Measurements from ENCODE around the gene DCAF6.

The DCAF6 gene

GRCh38 chr1:167937709-167938010 lies 1.2 kb downstream of the DCAF6 start:
- Histone ChIP-seq H3K27me3 (ENCODE audit: low read depth, low read length) (no peaks in the 10 kb centered on the region), H3K4me1 (ENCODE audit: control insufficient read depth in 1 of 2, insufficient read depth in 2 of 2, low read length in 2 of 2) (peaks cover 0 to 22% of the 10 kb centered on the region in 2 donors), H3K9me3 (ENCODE audit: control insufficient read depth in 1 of 2, low read length in 2 of 2) (no peaks in the 10 kb centered on the region), H3K36me3 (ENCODE audit: control insufficient read depth in 1 of 2, insufficient read depth in 2 of 2, low read length in 2 of 2) (peaks cover 0 to 17% of the 10 kb centered on the region in 2 donors), H3K4me3 (ENCODE audit: low read depth in 1 of 2, low read length in 2 of 2) (peak overlapping the region; percentile 78 to 93), H3K27ac (ENCODE audit: low read length) (peak overlapping the region; percentile 97)

GRCh38 chr1:167938080-167938636 lies 1.7 kb downstream of the DCAF6 start:
- no peaks in the 10 kb centered on the region for H3K27me3 ChIP-seq (ENCODE audit: low read depth, low read length)
- H3K4me3 ChIP-seq (ENCODE audit: low read depth in 1 of 2, low read length in 2 of 2) = peak overlapping the region; percentile 78 to 93
- no peaks in the 10 kb centered on the region for H3K9me3 ChIP-seq (ENCODE audit: control insufficient read depth in 1 of 2, low read length in 2 of 2)
- peaks cover 0 to 17% of the 10 kb centered on the region in 2 donors for H3K36me3 ChIP-seq (ENCODE audit: control insufficient read depth in 1 of 2, insufficient read depth in 2 of 2, low read length in 2 of 2)
- H3K27ac ChIP-seq (ENCODE audit: low read length) = peak overlapping the region; percentile 97
- peaks cover 0 to 17% of the 10 kb centered on the region in 2 donors for H3K4me1 ChIP-seq (ENCODE audit: control insufficient read depth in 1 of 2, insufficient read depth in 2 of 2, low read length in 2 of 2)

DNA sequence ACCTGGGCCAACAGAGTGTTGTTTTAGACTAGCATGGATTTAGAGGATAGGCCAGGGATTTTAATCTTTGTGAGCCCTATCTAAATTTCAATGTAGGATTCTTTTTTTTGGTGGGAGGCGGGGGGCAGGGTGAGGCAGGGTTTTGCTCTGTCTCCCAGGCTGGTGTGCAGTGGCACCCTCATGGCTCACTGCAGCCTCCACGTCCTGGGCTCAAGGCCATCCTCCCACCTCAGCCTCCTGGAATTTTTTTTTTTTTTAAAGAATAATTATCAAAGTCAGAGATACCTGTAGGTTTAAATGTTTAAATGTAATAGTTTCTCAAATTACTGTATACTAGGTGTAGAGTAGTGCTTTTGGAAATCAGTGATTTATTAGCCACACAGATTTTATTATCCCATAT lies 3.8 kb downstream of the DCAF6 start:
- Histone ChIP-seq H3K4me3 (ENCODE audit: low read depth in 1 of 2, low read length in 2 of 2) (no peak overlapping the region), H3K9me3 (ENCODE audit: control insufficient read depth in 1 of 2, low read length in 2 of 2) (no peaks in the 10 kb centered on the region), H3K4me1 (ENCODE audit: control insufficient read depth in 1 of 2, insufficient read depth in 2 of 2, low read length in 2 of 2) (peaks cover 0 to 6% of the 10 kb centered on the region in 2 donors), H3K27me3 (ENCODE audit: low read depth, low read length) (no peaks in the 10 kb centered on the region), H3K36me3 (ENCODE audit: control insufficient read depth in 1 of 2, insufficient read depth in 2 of 2, low read length in 2 of 2) (peaks cover 0 to 15% of the 10 kb centered on the region in 2 donors), H3K27ac (ENCODE audit: low read length) (no peak overlapping the region)

GRCh38 chr1:167943541-167943940 lies 7.1 kb downstream of the DCAF6 start:
- no peaks in the 10 kb centered on the region for H3K9me3 ChIP-seq (ENCODE audit: control insufficient read depth in 1 of 2, low read length in 2 of 2)
- H3K4me3 ChIP-seq (ENCODE audit: low read depth in 1 of 2, low read length in 2 of 2) = no peak overlapping the region
- no peaks in the 10 kb centered on the region for H3K36me3 ChIP-seq (ENCODE audit: control insufficient read depth in 1 of 2, insufficient read depth in 2 of 2, low read length in 2 of 2)
- H3K27me3 ChIP-seq (ENCODE audit: low read depth, low read length) = no peaks in the 10 kb centered on the region
- H3K4me1 ChIP-seq (ENCODE audit: control insufficient read depth in 1 of 2, insufficient read depth in 2 of 2, low read length in 2 of 2) = no peaks in the 10 kb centered on the region
- H3K27ac ChIP-seq (ENCODE audit: low read length) = no peak overlapping the region

DNA sequence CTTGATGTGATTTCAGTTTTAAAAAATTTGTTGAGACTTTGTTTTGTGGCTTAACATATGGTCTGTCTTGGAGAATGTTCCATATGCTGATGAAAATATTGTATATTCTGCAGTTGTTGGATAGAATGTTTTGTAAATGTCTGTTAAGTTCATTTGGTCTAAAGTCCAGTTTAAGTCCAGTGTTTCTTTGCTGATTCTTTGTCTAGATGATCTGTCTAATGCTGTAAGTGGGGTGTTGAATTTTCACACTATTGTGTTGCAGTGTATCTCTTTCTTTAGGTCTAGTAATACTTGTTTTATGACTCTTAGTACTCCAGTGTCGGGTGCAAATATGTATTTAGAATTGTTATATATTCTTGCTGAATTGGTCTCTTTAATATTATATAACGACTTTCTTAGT lies 11.2 kb downstream of the DCAF6 start:
- no peaks in the 10 kb centered on the region for H3K9me3 ChIP-seq (ENCODE audit: control insufficient read depth in 1 of 2, low read length in 2 of 2)
- H3K27ac ChIP-seq (ENCODE audit: low read length) = no peak overlapping the region
- peaks cover 0 to 8% of the 10 kb centered on the region in 2 donors for H3K36me3 ChIP-seq (ENCODE audit: control insufficient read depth in 1 of 2, insufficient read depth in 2 of 2, low read length in 2 of 2)
- H3K4me1 ChIP-seq (ENCODE audit: control insufficient read depth in 1 of 2, insufficient read depth in 2 of 2, low read length in 2 of 2) = peaks cover 8 to 12% of the 10 kb centered on the region in 2 donors
- no peaks in the 10 kb centered on the region for H3K27me3 ChIP-seq (ENCODE audit: low read depth, low read length)
- H3K4me3 ChIP-seq (ENCODE audit: low read depth in 1 of 2, low read length in 2 of 2) = no peak overlapping the region

DNA sequence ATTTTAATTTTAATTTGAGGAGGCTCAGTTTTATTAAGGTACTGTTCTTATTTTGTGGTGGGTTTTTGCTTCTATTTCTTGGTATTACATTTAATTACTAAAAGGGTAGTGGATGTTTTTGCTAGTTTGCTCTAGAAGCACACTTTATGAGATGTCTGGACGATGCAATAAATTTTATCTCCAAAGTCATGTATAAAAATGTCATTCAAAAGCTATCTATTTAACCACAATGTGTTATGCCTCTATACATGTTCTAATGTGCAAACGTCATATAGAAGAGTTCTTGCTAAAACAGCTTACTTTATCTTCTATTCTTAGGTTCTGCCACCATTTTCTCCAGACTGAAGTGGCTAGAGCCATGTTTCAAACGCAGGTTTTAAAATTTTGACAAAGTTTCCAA lies 13.3 kb downstream of the DCAF6 start:
- H3K27ac ChIP-seq (ENCODE audit: low read length) = no peak overlapping the region
- no peaks in the 10 kb centered on the region for H3K9me3 ChIP-seq (ENCODE audit: control insufficient read depth in 1 of 2, low read length in 2 of 2)
- no peak overlapping the region for H3K4me3 ChIP-seq (ENCODE audit: low read depth in 1 of 2, low read length in 2 of 2)
- H3K4me1 ChIP-seq (ENCODE audit: control insufficient read depth in 1 of 2, insufficient read depth in 2 of 2, low read length in 2 of 2) = peaks cover 8 to 12% of the 10 kb centered on the region in 2 donors
- peaks cover 0 to 16% of the 10 kb centered on the region in 2 donors for H3K36me3 ChIP-seq (ENCODE audit: control insufficient read depth in 1 of 2, insufficient read depth in 2 of 2, low read length in 2 of 2)
- H3K27me3 ChIP-seq (ENCODE audit: low read depth, low read length) = no peaks in the 10 kb centered on the region

- Histone ChIP-seq H3K27ac (ENCODE audit: low read length) (no peak overlapping the region), H3K36me3 (ENCODE audit: control insufficient read depth in 1 of 2, insufficient read depth in 2 of 2, low read length in 2 of 2) (peaks cover 4 to 16% of the 10 kb centered on the region in 2 donors), H3K27me3 (ENCODE audit: low read depth, low read length) (no peaks in the 10 kb centered on the region), H3K4me1 (ENCODE audit: control insufficient read depth in 1 of 2, insufficient read depth in 2 of 2, low read length in 2 of 2) (peaks cover 8 to 12% of the 10 kb centered on the region in 2 donors), H3K4me3 (ENCODE audit: low read depth in 1 of 2, low read length in 2 of 2) (no peak overlapping the region), H3K9me3 (ENCODE audit: control insufficient read depth in 1 of 2, low read length in 2 of 2) (no peaks in the 10 kb centered on the region)
These were observed 14.1 kb downstream of the DCAF6 start for GRCh38 chr1:167950569-167950968.

GRCh38 chr1:167955915-167956314 lies 19.4 kb downstream of the DCAF6 start:
- H3K27ac ChIP-seq (ENCODE audit: low read length) = no peak overlapping the region
- H3K36me3 ChIP-seq (ENCODE audit: control insufficient read depth in 1 of 2, insufficient read depth in 2 of 2, low read length in 2 of 2) = peaks cover 4 to 16% of the 10 kb centered on the region in 2 donors
- H3K4me3 ChIP-seq (ENCODE audit: low read depth in 1 of 2, low read length in 2 of 2) = no peak overlapping the region
- H3K27me3 ChIP-seq (ENCODE audit: low read depth, low read length) = no peaks in the 10 kb centered on the region
- no peaks in the 10 kb centered on the region for H3K9me3 ChIP-seq (ENCODE audit: control insufficient read depth in 1 of 2, low read length in 2 of 2)
- H3K4me1 ChIP-seq (ENCODE audit: control insufficient read depth in 1 of 2, insufficient read depth in 2 of 2, low read length in 2 of 2) = peaks cover 2 to 5% of the 10 kb centered on the region in 2 donors

DNA sequence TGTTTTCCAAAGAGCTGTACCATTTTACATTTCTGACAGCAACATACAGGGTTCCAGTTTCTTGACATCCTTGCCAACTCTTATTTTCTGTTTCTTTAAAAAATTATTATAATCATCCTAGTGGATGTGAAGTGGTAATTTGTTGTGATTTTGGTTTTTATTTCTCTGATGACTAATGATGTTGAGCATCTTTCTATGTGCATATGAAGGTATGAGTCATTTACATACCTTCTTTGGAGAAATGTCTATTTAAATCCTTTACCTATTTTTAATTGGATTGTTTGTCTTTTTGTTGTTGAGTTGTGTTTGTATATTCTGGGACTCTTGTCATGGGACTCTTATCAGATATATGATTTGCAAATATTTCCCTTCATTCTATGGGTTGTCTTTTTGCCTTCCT lies 21.2 kb downstream of the DCAF6 start:
- Histone ChIP-seq H3K9me3 (ENCODE audit: control insufficient read depth in 1 of 2, low read length in 2 of 2) (no peaks in the 10 kb centered on the region), H3K27ac (ENCODE audit: low read length) (no peak overlapping the region), H3K4me1 (ENCODE audit: control insufficient read depth in 1 of 2, insufficient read depth in 2 of 2, low read length in 2 of 2) (no peaks in the 10 kb centered on the region), H3K27me3 (ENCODE audit: low read depth, low read length) (no peaks in the 10 kb centered on the region), H3K36me3 (ENCODE audit: control insufficient read depth in 1 of 2, insufficient read depth in 2 of 2, low read length in 2 of 2) (peaks cover 4 to 8% of the 10 kb centered on the region in 2 donors), H3K4me3 (ENCODE audit: low read depth in 1 of 2, low read length in 2 of 2) (no peak overlapping the region)

DNA sequence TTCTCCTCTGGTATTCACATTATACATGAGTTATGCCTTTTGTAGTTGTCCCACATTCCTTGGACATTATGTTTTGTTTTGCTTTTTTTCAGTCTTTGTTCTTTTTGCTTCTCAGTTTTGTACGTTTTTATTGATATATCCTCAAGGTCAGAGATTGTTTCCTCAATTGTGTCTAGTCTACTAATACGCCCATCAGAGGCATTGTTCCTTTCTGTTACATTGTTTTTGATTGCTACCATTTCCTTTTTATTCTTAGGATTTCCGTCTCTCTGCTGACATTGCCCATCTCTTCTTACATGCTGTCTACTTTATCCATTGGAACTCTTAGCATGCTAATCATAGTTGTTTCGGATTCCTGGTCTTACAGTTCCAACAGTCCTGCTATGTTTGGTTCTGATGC lies 28.2 kb downstream of the DCAF6 start:
- Histone ChIP-seq H3K36me3 (ENCODE audit: control insufficient read depth in 1 of 2, insufficient read depth in 2 of 2, low read length in 2 of 2) (peaks cover 0 to 15% of the 10 kb centered on the region in 2 donors), H3K4me3 (ENCODE audit: low read depth in 1 of 2, low read length in 2 of 2) (no peak overlapping the region), H3K9me3 (ENCODE audit: control insufficient read depth in 1 of 2, low read length in 2 of 2) (no peaks in the 10 kb centered on the region), H3K27me3 (ENCODE audit: low read depth, low read length) (no peaks in the 10 kb centered on the region), H3K27ac (ENCODE audit: low read length) (no peak overlapping the region), H3K4me1 (ENCODE audit: control insufficient read depth in 1 of 2, insufficient read depth in 2 of 2, low read length in 2 of 2) (no peaks in the 10 kb centered on the region)

DNA sequence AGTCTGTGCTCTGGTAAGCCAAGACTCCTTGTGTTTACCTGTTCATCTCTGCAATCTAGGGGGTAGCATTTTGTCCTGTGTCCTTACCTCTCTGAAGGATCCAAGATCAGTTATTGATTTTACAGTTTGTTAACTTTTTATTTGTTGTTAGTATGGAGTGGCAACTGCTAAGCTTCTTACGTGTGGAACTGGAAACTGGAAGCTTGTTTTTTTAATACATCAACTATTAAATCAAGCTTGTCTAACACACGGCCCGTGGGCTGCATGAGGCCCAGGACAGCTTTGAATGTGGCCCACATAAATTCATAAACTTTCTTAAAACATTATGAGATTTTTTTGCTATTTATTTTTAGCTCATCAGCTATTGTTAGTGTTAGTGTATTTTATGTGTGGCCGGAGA lies 29.6 kb downstream of the DCAF6 start:
- H3K27ac ChIP-seq (ENCODE audit: low read length) = no peak overlapping the region
- no peaks in the 10 kb centered on the region for H3K9me3 ChIP-seq (ENCODE audit: control insufficient read depth in 1 of 2, low read length in 2 of 2)
- peaks cover 0 to 15% of the 10 kb centered on the region in 2 donors for H3K36me3 ChIP-seq (ENCODE audit: control insufficient read depth in 1 of 2, insufficient read depth in 2 of 2, low read length in 2 of 2)
- no peak overlapping the region for H3K4me3 ChIP-seq (ENCODE audit: low read depth in 1 of 2, low read length in 2 of 2)
- no peaks in the 10 kb centered on the region for H3K27me3 ChIP-seq (ENCODE audit: low read depth, low read length)
- H3K4me1 ChIP-seq (ENCODE audit: control insufficient read depth in 1 of 2, insufficient read depth in 2 of 2, low read length in 2 of 2) = no peaks in the 10 kb centered on the region

GRCh38 chr1:167968569-167968968 lies 32.1 kb downstream of the DCAF6 start:
- no peak overlapping the region for H3K27ac ChIP-seq (ENCODE audit: low read length)

More at GRCh38 chr1:167968569-167968968, 32.1 kb downstream of the DCAF6 start:
- Histone ChIP-seq H3K27me3 (ENCODE audit: low read depth, low read length) (no peaks in the 10 kb centered on the region), H3K9me3 (ENCODE audit: control insufficient read depth in 1 of 2, low read length in 2 of 2) (no peaks in the 10 kb centered on the region), H3K4me1 (ENCODE audit: control insufficient read depth in 1 of 2, insufficient read depth in 2 of 2, low read length in 2 of 2) (no peaks in the 10 kb centered on the region), H3K36me3 (ENCODE audit: control insufficient read depth in 1 of 2, insufficient read depth in 2 of 2, low read length in 2 of 2) (peaks cover 0 to 15% of the 10 kb centered on the region in 2 donors), H3K4me3 (ENCODE audit: low read depth in 1 of 2, low read length in 2 of 2) (no peak overlapping the region)
